ENCODE data around the gene TMEM200C.

Gene TMEM200C

DNA sequence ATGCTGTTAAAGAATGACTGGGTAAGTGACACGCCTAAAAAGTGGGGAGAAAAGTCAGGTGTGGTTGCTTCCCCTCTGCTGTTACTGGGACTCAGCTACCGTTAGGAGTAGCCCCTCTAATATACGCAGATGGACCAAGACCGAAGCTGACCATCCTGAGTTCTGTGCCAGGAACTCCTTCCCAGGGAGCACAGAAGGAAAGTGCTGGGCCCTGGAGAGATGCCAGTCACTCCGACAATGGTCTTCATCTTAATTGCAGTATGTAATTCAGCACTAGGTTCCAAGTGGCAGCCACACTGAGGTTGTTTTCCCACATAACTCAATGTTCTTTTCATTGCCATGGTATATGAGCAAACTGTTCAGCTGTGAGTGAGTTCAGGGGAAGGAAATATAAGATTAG, 19.6 kb upstream of the TMEM200C start:
- H3K9me3 ChIP-seq (ENCODE audit: control insufficient read depth, low read length): no peaks in the 10 kb centered on the region
- no peak overlapping the region for H3K27ac ChIP-seq (ENCODE audit: low read depth, low read length, severe bottlenecking)
- 95 to 100% methylated on average over 3 to 5 of the region's 5 CpGs for WGBS, 2 experiments (ENCODE audit: insufficient coverage in 2 of 2)
- H3K36me3 ChIP-seq (ENCODE audit: control insufficient read depth, insufficient read depth, low read length): peaks cover 7% of the 10 kb centered on the region
- no peak overlapping the region for H3K4me3 ChIP-seq (ENCODE audit: extremely low read depth, insufficient read depth, low read length, poor library complexity, severe bottlenecking)
- no peaks in the 10 kb centered on the region for H3K4me1 ChIP-seq (ENCODE audit: control insufficient read depth, insufficient read depth, low read length, poor library complexity, severe bottlenecking)

DNA sequence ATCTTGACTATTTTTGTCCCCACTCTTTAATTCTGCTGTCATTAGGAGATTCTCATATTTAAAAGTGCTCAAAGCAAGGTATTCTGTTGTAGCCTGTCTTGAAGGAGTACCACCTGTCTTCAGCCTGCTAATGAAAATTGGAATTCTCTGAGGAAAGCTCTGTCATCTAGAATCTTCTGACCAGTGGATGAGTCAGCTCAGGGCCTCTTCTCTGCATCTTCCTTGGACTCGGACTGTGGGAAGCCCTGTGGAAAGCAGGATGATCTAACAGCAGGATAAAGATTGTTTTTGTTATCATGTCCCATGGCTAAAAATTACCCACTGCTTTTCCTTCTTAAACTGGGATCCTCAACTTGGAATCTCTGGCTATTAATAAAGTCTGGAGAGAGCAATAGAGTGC, 18.7 kb upstream of the TMEM200C start:
- Histone ChIP-seq H3K9me3 (ENCODE audit: control insufficient read depth, low read length) (no peaks in the 10 kb centered on the region), H3K4me3 (ENCODE audit: extremely low read depth, insufficient read depth, low read length, poor library complexity, severe bottlenecking) (no peak overlapping the region), H3K36me3 (ENCODE audit: control insufficient read depth, insufficient read depth, low read length) (peaks cover 7% of the 10 kb centered on the region), H3K4me1 (ENCODE audit: control insufficient read depth, insufficient read depth, low read length, poor library complexity, severe bottlenecking) (no peaks in the 10 kb centered on the region), H3K27ac (ENCODE audit: low read depth, low read length, severe bottlenecking) (no peak overlapping the region)
- WGBS, 2 experiments (ENCODE audit: insufficient coverage in 2 of 2): no CpG with 5 or more reads among the region's 1 CpG

DNA sequence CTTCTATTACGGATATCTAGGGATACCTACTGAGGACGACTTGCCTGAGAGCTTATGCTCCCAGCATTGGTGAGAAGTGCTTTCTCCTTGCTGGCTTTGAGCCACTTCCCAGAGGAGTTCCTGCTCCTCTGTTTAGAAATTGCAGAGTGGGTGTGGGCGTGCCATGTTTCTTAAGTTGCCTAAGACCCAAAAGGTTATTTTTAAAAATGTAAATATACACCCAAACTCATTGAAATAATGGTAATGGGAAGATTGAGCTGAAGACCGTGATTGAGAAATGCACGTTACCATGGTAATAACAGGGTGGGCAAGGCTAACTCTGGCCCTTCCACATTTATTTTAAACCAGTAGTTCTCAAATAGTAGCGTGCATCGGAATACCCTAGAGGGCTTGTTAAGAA, 17.2 kb upstream of the TMEM200C start:
- Histone ChIP-seq H3K27ac (ENCODE audit: low read depth, low read length, severe bottlenecking) (no peak overlapping the region), H3K4me3 (ENCODE audit: extremely low read depth, insufficient read depth, low read length, poor library complexity, severe bottlenecking) (no peak overlapping the region), H3K9me3 (ENCODE audit: control insufficient read depth, low read length) (no peaks in the 10 kb centered on the region), H3K4me1 (ENCODE audit: control insufficient read depth, insufficient read depth, low read length, poor library complexity, severe bottlenecking) (no peaks in the 10 kb centered on the region), H3K36me3 (ENCODE audit: control insufficient read depth, insufficient read depth, low read length) (peaks cover 7% of the 10 kb centered on the region)
- WGBS, 2 experiments (ENCODE audit: insufficient coverage in 2 of 2): 89% methylated on average over 3 to 5 of the region's 7 CpGs

DNA sequence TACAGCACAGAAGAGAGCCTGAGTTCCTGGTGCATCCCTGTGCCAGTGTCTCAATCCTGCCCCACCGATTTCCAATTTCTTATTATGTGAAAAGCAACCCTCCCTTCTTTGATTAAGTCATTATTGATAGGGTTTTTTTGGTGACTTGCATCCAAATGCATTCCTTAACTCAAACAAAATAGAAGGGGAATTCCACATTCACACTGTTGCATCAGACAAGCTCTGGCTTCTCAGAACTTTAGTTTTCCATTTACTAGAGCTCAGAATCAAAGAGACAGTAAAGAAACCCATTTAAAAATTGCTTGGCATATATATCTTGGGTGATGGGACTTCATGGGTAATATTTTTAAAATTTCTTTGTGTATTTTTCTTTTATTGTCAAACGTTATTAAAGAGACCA, 13.8 kb upstream of the TMEM200C start:
- Histone ChIP-seq H3K4me1 (ENCODE audit: control insufficient read depth, insufficient read depth, low read length, poor library complexity, severe bottlenecking) (no peaks in the 10 kb centered on the region), H3K9me3 (ENCODE audit: control insufficient read depth, low read length) (no peaks in the 10 kb centered on the region), H3K36me3 (ENCODE audit: control insufficient read depth, insufficient read depth, low read length) (peaks cover 7% of the 10 kb centered on the region), H3K27ac (ENCODE audit: low read depth, low read length, severe bottlenecking) (no peak overlapping the region), H3K4me3 (ENCODE audit: extremely low read depth, insufficient read depth, low read length, poor library complexity, severe bottlenecking) (no peak overlapping the region)
- no CpG with 5 or more reads among the region's 2 CpGs for WGBS, 2 experiments (ENCODE audit: insufficient coverage in 2 of 2)

DNA sequence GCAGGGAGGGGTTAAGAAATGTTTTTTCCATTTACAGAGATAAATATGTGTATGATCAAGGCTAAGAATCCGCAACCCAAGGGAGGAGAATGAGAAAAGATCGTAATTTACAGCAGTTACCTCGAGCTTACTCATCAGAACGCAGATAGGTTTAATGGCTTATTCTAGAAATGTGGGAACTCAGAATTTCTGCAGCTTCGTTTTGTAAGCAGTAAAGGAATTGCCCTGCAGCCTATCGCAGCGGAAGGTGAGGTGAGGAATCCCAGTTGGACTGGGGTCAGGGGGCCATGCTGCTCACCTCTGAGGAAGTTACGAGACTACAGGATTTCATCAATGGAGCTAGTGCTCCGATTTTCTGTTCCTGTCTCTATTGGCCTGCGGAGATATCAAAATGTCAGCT, 8.1 kb upstream of the TMEM200C start:
- H3K9me3 ChIP-seq (ENCODE audit: control insufficient read depth, low read length): no peaks in the 10 kb centered on the region
- H3K36me3 ChIP-seq (ENCODE audit: control insufficient read depth, insufficient read depth, low read length): no peaks in the 10 kb centered on the region
- H3K4me1 ChIP-seq (ENCODE audit: control insufficient read depth, insufficient read depth, low read length, poor library complexity, severe bottlenecking): peaks cover 18% of the 10 kb centered on the region
- WGBS, 2 experiments (ENCODE audit: insufficient coverage in 2 of 2): 91 to 96% methylated on average over 9 to 10 of the region's 10 CpGs
- no peak overlapping the region for H3K4me3 ChIP-seq (ENCODE audit: extremely low read depth, insufficient read depth, low read length, poor library complexity, severe bottlenecking)
- no peak overlapping the region for H3K27ac ChIP-seq (ENCODE audit: low read depth, low read length, severe bottlenecking)

DNA sequence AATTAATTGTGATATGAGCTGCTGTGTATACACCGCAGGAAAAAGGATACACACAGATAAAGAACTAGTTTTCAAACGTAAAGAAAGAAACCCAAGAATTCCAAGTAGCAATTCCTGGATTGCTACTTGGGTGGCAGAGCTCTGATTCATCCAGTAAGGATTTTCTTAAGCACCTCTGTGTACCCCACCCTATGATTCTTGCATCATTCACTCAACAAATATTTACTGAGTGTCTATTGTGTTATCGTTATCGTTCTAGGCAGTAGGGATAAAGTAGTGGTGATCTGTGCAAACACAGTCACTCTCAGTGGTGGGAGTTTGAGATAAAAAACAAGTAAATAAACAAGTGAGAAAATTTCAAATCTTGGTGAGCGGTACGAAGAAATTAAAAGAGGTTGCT, 4.9 kb upstream of the TMEM200C start:
- Histone ChIP-seq H3K4me3 (ENCODE audit: extremely low read depth, insufficient read depth, low read length, poor library complexity, severe bottlenecking) (no peak overlapping the region), H3K9me3 (ENCODE audit: control insufficient read depth, low read length) (no peaks in the 10 kb centered on the region), H3K36me3 (ENCODE audit: control insufficient read depth, insufficient read depth, low read length) (no peaks in the 10 kb centered on the region), H3K27ac (ENCODE audit: low read depth, low read length, severe bottlenecking) (peak overlapping the region; percentile 61), H3K4me1 (ENCODE audit: control insufficient read depth, insufficient read depth, low read length, poor library complexity, severe bottlenecking) (peaks cover 25% of the 10 kb centered on the region)
- WGBS, 2 experiments (ENCODE audit: insufficient coverage in 2 of 2): 69 to 85% methylated on average over 4 to 5 of the region's 6 CpGs

DNA sequence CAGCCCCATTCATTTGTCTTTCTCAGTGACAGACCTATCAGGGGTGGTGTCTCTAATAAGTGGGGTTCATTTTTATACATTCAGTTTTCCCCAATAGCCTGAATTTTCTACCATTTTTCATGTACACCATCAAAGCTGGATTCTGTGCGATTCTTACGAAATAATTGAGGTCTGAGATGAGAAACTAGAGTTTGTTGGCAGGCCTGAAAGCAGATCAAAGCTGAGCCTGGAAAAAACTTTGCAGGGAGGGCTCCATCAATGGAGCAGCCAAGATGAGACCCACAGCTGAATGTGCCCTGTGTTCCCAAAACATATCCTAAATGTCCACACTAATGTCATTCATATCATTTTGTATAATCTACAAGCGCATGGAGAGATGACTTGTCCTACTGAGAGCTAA, 4.5 kb upstream of the TMEM200C start:
- peaks cover 25% of the 10 kb centered on the region for H3K4me1 ChIP-seq (ENCODE audit: control insufficient read depth, insufficient read depth, low read length, poor library complexity, severe bottlenecking)
- H3K9me3 ChIP-seq (ENCODE audit: control insufficient read depth, low read length): no peaks in the 10 kb centered on the region
- WGBS, 2 experiments (ENCODE audit: insufficient coverage in 2 of 2): 100% methylated on average over 2 to 3 of the region's 3 CpGs
- no peaks in the 10 kb centered on the region for H3K36me3 ChIP-seq (ENCODE audit: control insufficient read depth, insufficient read depth, low read length)
- peak overlapping the region; percentile 46 for H3K27ac ChIP-seq (ENCODE audit: low read depth, low read length, severe bottlenecking)
- no peak overlapping the region for H3K4me3 ChIP-seq (ENCODE audit: extremely low read depth, insufficient read depth, low read length, poor library complexity, severe bottlenecking)

DNA sequence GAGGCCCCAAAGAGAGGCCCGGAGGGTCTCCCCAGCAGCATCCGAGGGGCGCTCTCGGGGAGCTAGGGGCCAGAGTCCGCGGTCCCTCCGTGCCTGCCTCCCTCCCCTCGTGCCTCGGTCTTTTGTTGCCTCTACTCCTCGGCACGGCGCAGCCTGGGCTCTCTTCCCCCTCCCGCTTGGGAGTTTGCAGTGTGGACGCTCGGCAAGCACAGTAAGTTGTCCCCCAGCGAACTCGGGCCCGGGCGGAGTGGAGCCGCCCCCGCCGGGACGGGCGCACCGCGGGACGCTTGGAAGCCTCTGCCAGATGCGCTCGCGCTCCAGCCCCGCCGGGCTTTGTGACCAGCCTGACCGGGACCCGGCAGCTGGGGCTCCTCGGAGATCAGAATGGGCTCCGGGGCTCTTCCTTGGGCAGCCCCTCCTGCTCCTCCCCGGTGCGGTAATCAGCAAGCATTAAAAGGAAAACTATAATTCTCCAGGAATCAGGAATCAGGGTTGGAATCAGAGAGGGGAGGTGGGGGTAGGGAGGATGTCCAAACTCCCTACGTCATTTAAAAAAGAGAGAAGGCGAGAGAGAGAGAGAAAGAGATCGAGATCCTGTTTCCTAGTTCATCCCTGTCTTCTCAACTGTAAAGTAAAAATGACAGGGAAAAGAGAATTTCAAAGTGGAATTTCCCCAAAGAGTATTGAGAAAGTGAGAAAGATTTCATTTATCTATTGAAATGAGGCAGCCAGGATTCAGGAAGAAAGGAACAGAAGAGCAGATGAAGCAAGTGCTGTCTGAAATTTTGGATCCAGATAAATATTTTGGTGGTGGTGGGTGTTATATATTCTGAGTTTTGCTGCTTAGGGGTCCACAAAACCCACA, 786 bp upstream of the TMEM200C start:
- WGBS, 2 experiments (ENCODE audit: insufficient coverage in 2 of 2): 0 to 1% methylated on average over 25 to 37 of the region's 41 CpGs
- H3K27ac ChIP-seq (ENCODE audit: low read depth, low read length, severe bottlenecking): peak overlapping the region; percentile 86
- H3K9me3 ChIP-seq (ENCODE audit: control insufficient read depth, low read length): no peaks in the 10 kb centered on the region
- H3K4me1 ChIP-seq (ENCODE audit: control insufficient read depth, insufficient read depth, low read length, poor library complexity, severe bottlenecking): peaks cover 25% of the 10 kb centered on the region
- H3K36me3 ChIP-seq (ENCODE audit: control insufficient read depth, insufficient read depth, low read length): peaks cover 8% of the 10 kb centered on the region
- peak overlapping the region; percentile 66 for H3K4me3 ChIP-seq (ENCODE audit: extremely low read depth, insufficient read depth, low read length, poor library complexity, severe bottlenecking)

DNA sequence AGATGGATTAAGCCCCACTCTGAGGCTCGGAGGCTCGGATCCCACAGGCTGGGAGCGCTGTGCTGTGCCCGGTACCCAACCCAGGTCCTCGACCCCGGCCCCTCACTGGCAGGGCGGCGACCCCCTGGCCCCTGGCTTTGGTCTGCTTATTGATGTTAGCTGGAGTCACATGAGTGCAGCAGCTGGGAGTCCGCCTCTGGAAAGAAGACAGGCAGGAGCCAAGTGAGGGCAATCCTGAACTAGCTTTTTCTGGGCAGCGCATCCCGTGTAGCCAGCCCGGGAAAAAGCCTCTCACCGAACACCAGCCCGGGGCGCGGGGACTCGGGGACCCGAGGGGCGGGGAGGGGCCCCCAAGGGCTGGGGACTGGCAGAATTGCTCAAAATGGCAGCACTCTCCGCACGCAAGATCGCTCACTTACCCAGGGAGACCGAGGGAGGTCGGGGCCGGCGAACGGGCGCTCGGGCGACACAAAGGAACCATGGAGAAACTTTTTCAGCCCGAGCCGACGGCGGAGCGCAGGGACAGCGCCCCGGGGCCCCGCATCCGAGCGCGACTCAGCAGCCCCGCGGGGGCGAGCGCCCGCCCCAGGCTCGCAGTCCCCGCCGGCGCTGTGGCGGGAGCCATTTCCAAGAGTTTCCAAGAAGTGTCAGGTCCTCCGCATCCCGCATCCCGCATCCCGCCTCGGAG, 567 bp downstream of the TMEM200C start:
- Histone ChIP-seq H3K4me3 (ENCODE audit: extremely low read depth, insufficient read depth, low read length, poor library complexity, severe bottlenecking) (peak overlapping the region; percentile 66), H3K9me3 (ENCODE audit: control insufficient read depth, low read length) (no peaks in the 10 kb centered on the region), H3K36me3 (ENCODE audit: control insufficient read depth, insufficient read depth, low read length) (peaks cover 8% of the 10 kb centered on the region), H3K27ac (ENCODE audit: low read depth, low read length, severe bottlenecking) (peak overlapping the region; percentile 53), H3K4me1 (ENCODE audit: control insufficient read depth, insufficient read depth, low read length, poor library complexity, severe bottlenecking) (peaks cover 13% of the 10 kb centered on the region)
- 0 to 1% methylated on average over 39 to 48 of the region's 56 CpGs for WGBS, 2 experiments (ENCODE audit: insufficient coverage in 2 of 2)

DNA sequence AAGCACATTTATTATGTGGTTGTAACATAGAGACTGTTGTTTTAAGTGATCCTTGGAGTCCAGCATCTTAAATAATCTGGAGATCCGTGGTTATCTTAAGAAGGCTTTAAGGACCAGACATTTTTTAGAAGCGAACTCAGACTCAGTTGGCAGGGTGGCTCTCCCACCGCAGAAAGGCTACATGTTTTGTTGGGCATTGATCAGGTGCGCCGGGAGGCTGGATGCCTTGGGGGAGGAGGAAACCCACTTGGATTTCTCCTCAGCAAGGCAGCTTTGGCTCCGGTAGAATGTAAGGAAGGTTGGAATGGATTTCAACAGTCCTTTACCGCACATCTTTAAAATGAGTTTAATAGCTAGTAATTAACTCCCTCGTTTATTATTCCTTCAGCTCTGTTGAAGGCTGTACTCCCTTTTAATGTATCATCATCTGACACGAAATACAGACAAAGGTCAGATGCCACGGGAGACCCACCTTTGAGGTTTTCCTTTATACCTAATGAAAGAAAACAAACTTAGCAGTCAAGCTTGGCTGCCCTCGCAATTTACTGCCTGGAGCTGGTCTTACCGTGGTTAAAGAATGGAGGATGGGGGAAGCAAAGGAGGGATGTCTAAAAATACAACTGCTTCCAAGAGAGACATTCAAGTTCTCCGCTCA, 1.2 kb downstream of the TMEM200C start:
- Histone ChIP-seq H3K4me3 (ENCODE audit: extremely low read depth, insufficient read depth, low read length, poor library complexity, severe bottlenecking) (peak overlapping the region; percentile 66), H3K36me3 (ENCODE audit: control insufficient read depth, insufficient read depth, low read length) (peaks cover 8% of the 10 kb centered on the region), H3K9me3 (ENCODE audit: control insufficient read depth, low read length) (no peaks in the 10 kb centered on the region), H3K4me1 (ENCODE audit: control insufficient read depth, insufficient read depth, low read length, poor library complexity, severe bottlenecking) (peaks cover 7% of the 10 kb centered on the region), H3K27ac (ENCODE audit: low read depth, low read length, severe bottlenecking) (no peak overlapping the region)
- WGBS, 2 experiments (ENCODE audit: insufficient coverage in 2 of 2): 9 to 21% methylated on average over 7 to 10 of the region's 13 CpGs

Measured in mesodermal cell (in vitro differentiated cells).